KMS-11 (cell line): Measurements from ENCODE around the gene ESCO1.
"Not testable (repeated sequence)": the region's sequence is repeated elsewhere in the genome, so short reads cannot be mapped to it uniquely, and the experiment has no call there.

ENCODE experiments used
- H2AFZ ChIP-seq: fragments of 200-600 bp; sonication (generic); 2 replicates; pipeline ENCODE4 v1.6.1; 2016; ENCODE audit warnings: antibody characterized with exemption, mixed run types, low read depth
- H3K27ac ChIP-seq: fragments of 200-600 bp; sonication (generic); 2 replicates; pipeline ENCODE4 v1.6.1; 2016; ENCODE audit warnings: mild to moderate bottlenecking, mixed run types
- H3K27me3 ChIP-seq: fragments of 200-600 bp; sonication (generic); 2 replicates; pipeline ENCODE4 v1.6.1; 2017; ENCODE audit warnings: mild to moderate bottlenecking, low read depth, mixed run types, moderate library complexity; ENCODE audit not compliant: insufficient read depth
- H3K36me3 ChIP-seq: fragments of 200-600 bp; sonication (generic); 2 replicates; pipeline ENCODE4 v1.6.1; 2017; ENCODE audit warnings: mild to moderate bottlenecking, mixed run types; ENCODE audit not compliant: insufficient read depth
- H3K4me1 ChIP-seq: fragments of 200-600 bp; sonication (generic); 2 replicates; pipeline ENCODE4 v1.6.1; 2016; ENCODE audit warnings: mild to moderate bottlenecking, low read depth, mixed run types; ENCODE audit not compliant: poor library complexity, severe bottlenecking
- H3K4me2 ChIP-seq: fragments of 200-600 bp; sonication (generic); 2 replicates; pipeline ENCODE4 v1.7.0; 2016; ENCODE audit warnings: mild to moderate bottlenecking, mixed run types
- H3K4me3 ChIP-seq: fragments of 200-600 bp; sonication (generic); IDR thresholded peaks from 2 replicates; pipeline ENCODE4 v1.6.1; 2017; ENCODE audit warnings: low read depth, low read length, mixed read lengths; ENCODE audit not compliant: insufficient read depth
- H3K79me2 ChIP-seq: fragments of 200-600 bp; sonication (generic); 2 replicates; pipeline ENCODE4 v1.6.1; 2016; ENCODE audit warnings: low read depth, mixed run types; ENCODE audit not compliant: insufficient read depth
- H3K9ac ChIP-seq: fragments of 200-600 bp; sonication (generic); 2 replicates; pipeline ENCODE4 v1.6.1; 2016; ENCODE audit warnings: mild to moderate bottlenecking, mixed run types
- H4K20me1 ChIP-seq: fragments of 200-600 bp; sonication (generic); 2 replicates; pipeline ENCODE4 v1.6.1; 2016; ENCODE audit warnings: mild to moderate bottlenecking, mixed run types; ENCODE audit not compliant: insufficient read depth
- TF ChIP-seq, protein P1 (sequence below): fragments of 200-600 bp; sonication (generic); conservative IDR thresholded peaks from 2 replicates; pipeline ENCODE4 v1.6.1; 2017; ENCODE audit warnings: low read depth, mild to moderate bottlenecking, antibody characterized with exemption, low read length, moderate library complexity, mixed read lengths

The ESCO1 gene

GRCh38 chr18:21634588-21635199 lies 34.2 kb upstream of the ESCO1 start:
- H3K4me2 ChIP-seq, result no peak overlapping the region
- no peaks in the 10 kb centered on the region for H3K27me3 ChIP-seq
- no peak overlapping the region for H3K4me3 ChIP-seq
- H3K4me1 ChIP-seq, result no peaks in the 10 kb centered on the region
- no peak overlapping the region for H3K27ac ChIP-seq
- no peaks in the 10 kb centered on the region for H4K20me1 ChIP-seq
- H3K9ac ChIP-seq, result no peak overlapping the region
- TF ChIP-seq, protein P1, sequence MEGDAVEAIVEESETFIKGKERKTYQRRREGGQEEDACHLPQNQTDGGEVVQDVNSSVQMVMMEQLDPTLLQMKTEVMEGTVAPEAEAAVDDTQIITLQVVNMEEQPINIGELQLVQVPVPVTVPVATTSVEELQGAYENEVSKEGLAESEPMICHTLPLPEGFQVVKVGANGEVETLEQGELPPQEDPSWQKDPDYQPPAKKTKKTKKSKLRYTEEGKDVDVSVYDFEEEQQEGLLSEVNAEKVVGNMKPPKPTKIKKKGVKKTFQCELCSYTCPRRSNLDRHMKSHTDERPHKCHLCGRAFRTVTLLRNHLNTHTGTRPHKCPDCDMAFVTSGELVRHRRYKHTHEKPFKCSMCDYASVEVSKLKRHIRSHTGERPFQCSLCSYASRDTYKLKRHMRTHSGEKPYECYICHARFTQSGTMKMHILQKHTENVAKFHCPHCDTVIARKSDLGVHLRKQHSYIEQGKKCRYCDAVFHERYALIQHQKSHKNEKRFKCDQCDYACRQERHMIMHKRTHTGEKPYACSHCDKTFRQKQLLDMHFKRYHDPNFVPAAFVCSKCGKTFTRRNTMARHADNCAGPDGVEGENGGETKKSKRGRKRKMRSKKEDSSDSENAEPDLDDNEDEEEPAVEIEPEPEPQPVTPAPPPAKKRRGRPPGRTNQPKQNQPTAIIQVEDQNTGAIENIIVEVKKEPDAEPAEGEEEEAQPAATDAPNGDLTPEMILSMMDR, result no peak
- H3K36me3 ChIP-seq, result 0 out of 2 replicates have a peak, but pooled peaks cover 3% of the 10 kb centered on the region
- no peaks in the 10 kb centered on the region for H3K79me2 ChIP-seq
- H2AFZ ChIP-seq, result no peak overlapping the region

DNA sequence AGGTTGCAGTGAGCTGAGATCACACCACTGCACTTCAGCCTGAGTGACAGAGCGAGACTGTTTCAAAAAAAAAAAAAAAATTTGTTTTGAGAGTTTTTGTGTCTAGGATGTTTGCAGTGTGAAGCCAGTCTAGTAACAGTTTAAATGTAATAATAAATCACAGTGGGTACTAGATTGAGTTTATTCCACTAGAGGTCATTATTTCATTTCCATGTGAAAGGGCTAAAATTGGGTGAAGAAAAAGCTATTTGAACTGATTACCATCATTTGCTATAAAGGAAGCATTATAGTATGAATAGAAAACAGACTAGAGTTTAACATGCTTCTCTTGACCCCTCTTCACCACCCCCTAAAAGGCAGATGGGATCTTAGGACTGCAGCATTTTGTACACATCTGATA lies 31.9 kb upstream of the ESCO1 start:
- Histone ChIP-seq H3K4me3 (no peak overlapping the region), H2AFZ (no peak overlapping the region), H3K4me1 (no peaks in the 10 kb centered on the region), H3K27me3 (no peaks in the 10 kb centered on the region), H3K79me2 (peaks cover 10% of the 10 kb centered on the region; the same call in 1 of the 2 replicates), H4K20me1 (no peaks in the 10 kb centered on the region), H3K9ac (no peak overlapping the region), H3K36me3 (peaks cover 15% of the 10 kb centered on the region; the same call in 1 of the 2 replicates), H3K4me2 (no peak overlapping the region), H3K27ac (no peak overlapping the region)
- TF ChIP-seq, protein P1, result no peak

DNA sequence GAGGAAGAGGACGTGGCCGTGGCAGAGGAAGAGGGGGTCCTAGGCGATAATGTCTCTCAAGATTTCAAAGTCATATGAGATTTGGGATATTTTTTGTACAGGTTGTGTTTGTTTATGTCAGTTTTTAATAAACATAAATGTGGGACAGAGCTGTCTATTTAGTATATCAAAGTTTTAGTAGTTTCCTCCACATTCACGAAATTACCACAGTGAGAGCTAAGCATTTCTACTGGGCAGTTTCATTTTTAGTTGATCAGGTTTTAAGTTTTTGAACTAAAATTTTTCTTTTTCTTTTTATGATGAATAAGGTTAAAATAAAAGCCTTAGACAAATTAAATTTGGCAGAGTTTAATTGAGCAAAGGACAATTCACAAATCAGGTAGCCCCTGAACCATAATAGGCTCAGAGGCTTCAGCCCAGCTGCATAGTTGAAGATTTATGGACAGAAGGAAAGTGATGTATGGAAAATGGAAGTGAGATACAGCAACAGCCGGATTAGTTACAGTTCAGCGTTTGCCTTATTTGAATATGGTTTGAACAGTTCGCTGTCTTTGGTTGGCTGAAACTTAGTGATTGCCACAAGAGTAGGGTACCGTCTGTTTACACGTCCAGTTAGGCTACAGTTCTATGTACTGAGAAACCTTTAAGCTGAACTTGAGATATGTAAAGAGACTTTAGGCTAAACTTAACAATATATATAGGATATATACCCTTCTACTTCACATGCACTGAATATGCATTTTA lies 28.8 kb upstream of the ESCO1 start:
- H3K27me3 ChIP-seq, result no peaks in the 10 kb centered on the region
- H4K20me1 ChIP-seq, result no peaks in the 10 kb centered on the region
- H3K4me1 ChIP-seq, result no peaks in the 10 kb centered on the region
- no peak overlapping the region for H3K27ac ChIP-seq
- H3K79me2 ChIP-seq, result peaks cover 34% of the 10 kb centered on the region
- H2AFZ ChIP-seq, result no peak overlapping the region
- peaks cover 25% of the 10 kb centered on the region; the same call in 1 of the 2 replicates for H3K36me3 ChIP-seq
- TF ChIP-seq, protein P1, result no peak
- H3K4me2 ChIP-seq, result no peak overlapping the region
- no peak overlapping the region for H3K4me3 ChIP-seq
- H3K9ac ChIP-seq, result no peak overlapping the region

DNA sequence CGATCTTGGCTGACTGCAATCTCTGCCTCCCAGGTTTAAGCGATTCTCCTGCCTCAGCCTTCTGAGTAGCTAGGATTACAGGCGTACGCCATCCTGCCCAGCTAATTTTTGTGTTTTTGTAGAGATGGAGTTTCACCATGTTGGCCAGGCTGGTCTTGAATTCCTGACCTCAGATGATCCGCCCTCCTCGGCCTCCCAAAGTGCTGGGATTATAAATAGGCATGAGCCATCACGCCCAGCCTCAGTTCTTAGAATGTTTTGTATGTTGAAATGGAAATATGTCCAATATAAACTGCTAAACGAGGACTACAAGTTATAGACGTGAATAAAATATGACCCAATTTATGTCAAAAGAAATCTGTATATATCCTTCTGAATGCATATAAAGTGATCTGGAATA lies 21.1 kb upstream of the ESCO1 start:
- not testable (repeated sequence) for H2AFZ ChIP-seq, H3K9ac ChIP-seq, H3K4me3 ChIP-seq, H3K27me3 ChIP-seq, H3K27ac ChIP-seq, H3K4me1 ChIP-seq, H3K4me2 ChIP-seq
- Histone ChIP-seq H3K36me3 (peaks cover 24% of the 10 kb centered on the region; the same call in 1 of the 2 replicates), H3K79me2 (peaks cover 94% of the 10 kb centered on the region), H4K20me1 (peaks cover 39% of the 10 kb centered on the region)
